SK-N-SH (cell line): ENCODE results near the gene SPEG. TPM values are rescaled to one million over a fixed set of nuclear protein-coding genes. Genes with fewer than 3 reads are reported as not detected.

Experiments used
- CTCF ChIA-PET: fragments of 300-600, 350-600 bp; formaldehyde crosslinking; extraction: SDS; loops from one replicate; lab custom pipeline; 2021; lab: Yijun Ruan, JAX
- POLR2A ChIA-PET: fragments of 350-600 bp; sonication (Branson Sonifier 250); formaldehyde crosslinking; extraction: SDS; loops from one replicate; lab custom pipeline; 2020; ENCODE audit warnings: antibody characterized with exemption, inconsistent platforms; lab: Yijun Ruan, JAX
- DNase-seq: peaks from one replicate; pipeline ENCODE4 v3.0.0; 2012
- H2AFZ ChIP-seq: fragments of 200-600 bp; sonication (generic); 2 replicates; pipeline ENCODE4 v1.8.1; 2016; ENCODE audit warnings: antibody characterized with exemption, mild to moderate bottlenecking, low read depth
- H3F3A ChIP-seq: fragments of 200-600 bp; sonication (generic); replicated peaks from 2 replicates; pipeline ENCODE3; 2016; ENCODE audit warnings: antibody characterized with exemption, mild to moderate bottlenecking; ENCODE audit not compliant: insufficient read depth
- H3K27ac ChIP-seq, 2 experiments: fragments of 200-500 bp in 1 of 2; fragments of 200-600 bp in 1 of 2; sonication (Bioruptor generic) in 1 of 2; sonication (generic), shearing (Covaris generic) in 1 of 2; 2 replicates each; pipeline versions ENCODE4 v1.5.1 to v1.6.1; 2014 to 2016; ENCODE audit warnings: low read depth in 2 of 2, inconsistent platforms in 1 of 2, low read length in 1 of 2, mild to moderate bottlenecking in 1 of 2, mixed read lengths in 1 of 2
- H3K27me3 ChIP-seq: fragments of 200-600 bp; sonication (generic), shearing (Covaris generic); 2 replicates; pipeline ENCODE4 v1.6.1; 2016; ENCODE audit warnings: mixed run types; ENCODE audit not compliant: insufficient read depth
- H3K36me3 ChIP-seq, 2 experiments: fragments of 200-500 bp in 1 of 2; fragments of 200-600 bp in 1 of 2; sonication (Bioruptor generic) in 1 of 2; sonication (generic) in 1 of 2; replicated peaks in 1 of 2; 2 replicates each; pipeline versions ENCODE3 to v1.5.1; 2014 to 2016; ENCODE audit warnings: low read length in 1 of 2, mild to moderate bottlenecking in 1 of 2; ENCODE audit not compliant: insufficient read depth in 2 of 2, control insufficient read depth in 1 of 2
- H3K4me1 ChIP-seq, 2 experiments: fragments of 200-500 bp in 1 of 2; fragments of 200-600 bp in 1 of 2; sonication (Bioruptor generic) in 1 of 2; sonication (generic), shearing (Covaris generic) in 1 of 2; 2 replicates each; pipeline versions ENCODE4 v1.5.1 to v1.6.1; 2014 to 2016; ENCODE audit warnings: low read depth in 1 of 2, low read length in 1 of 2, mixed run types in 1 of 2; ENCODE audit not compliant: insufficient read depth in 2 of 2, control insufficient read depth in 1 of 2
- H3K4me2 ChIP-seq: fragments of 200-600 bp; sonication (generic), shearing (Covaris generic); 2 replicates; pipeline ENCODE4 v1.6.1; 2017; ENCODE audit warnings: mixed run types
- H3K4me3 ChIP-seq, 2 experiments: fragments of 200-500 bp in 1 of 2; fragments of 200-600 bp in 1 of 2; sonication (Bioruptor generic) in 1 of 2; sonication (generic), shearing (Covaris generic) in 1 of 2; 2 replicates each; pipeline versions ENCODE4 v1.5.1 to v1.8.1; 2014 to 2016; ENCODE audit warnings: low read depth in 2 of 2, inconsistent platforms in 1 of 2, low read length in 1 of 2, mild to moderate bottlenecking in 1 of 2, mixed read lengths in 1 of 2, moderate library complexity in 1 of 2
- H3K79me2 ChIP-seq: fragments of 200-600 bp; sonication (generic); 2 replicates; pipeline ENCODE4 v1.8.1; 2017; ENCODE audit warnings: mild to moderate bottlenecking; ENCODE audit not compliant: insufficient read depth
- H3K9ac ChIP-seq: fragments of 200-600 bp; sonication (generic); 2 replicates; pipeline ENCODE4 v1.6.1; 2017; ENCODE audit warnings: mixed run types
- H3K9me2 ChIP-seq: fragments of 200-600 bp; sonication (generic); 2 replicates; pipeline ENCODE4 v1.6.1; 2017; ENCODE audit warnings: mixed run types
- H3K9me3 ChIP-seq: fragments of 200-600 bp; sonication (generic); 2 replicates; pipeline ENCODE4 v1.6.1; 2017; ENCODE audit warnings: mixed run types, mild to moderate bottlenecking, moderate library complexity
- H4K20me1 ChIP-seq: fragments of 200-600 bp; sonication (generic); 2 replicates; pipeline ENCODE4 v1.6.1; 2017; ENCODE audit warnings: mild to moderate bottlenecking, mixed run types; ENCODE audit not compliant: insufficient read depth
- ELF1 ChIP-seq: IDR thresholded peaks from 2 replicates; pipeline ENCODE4 v1.4.0; 2012
- EZH2phosphoT487 ChIP-seq: fragments of 200-600 bp; sonication (generic); IDR thresholded peaks from 2 replicates; pipeline ENCODE4 v1.6.1; 2017; ENCODE audit warnings: low read depth, mixed run types, mild to moderate bottlenecking, antibody characterized with exemption, moderate library complexity, borderline replicate concordance
- JUND ChIP-seq: IDR thresholded peaks from 2 replicates; pipeline ENCODE4 v1.4.0; 2012
- MXI1 ChIP-seq: IDR thresholded peaks from 2 replicates; pipeline ENCODE4 v1.6.1; 2012; ENCODE audit warnings: mild to moderate bottlenecking, low read depth, low read length, improper control_type of control experiment
- POLR2AphosphoS5 ChIP-seq: IDR thresholded peaks from 2 replicates; pipeline ENCODE4 v1.6.1; 2012; ENCODE audit warnings: low read depth, low read length
- RAD21 ChIP-seq: IDR thresholded peaks from 2 replicates; pipeline ENCODE4 v1.6.1; 2012; ENCODE audit warnings: mild to moderate bottlenecking, low read length
- REST ChIP-seq: IDR thresholded peaks from 2 replicates; pipeline ENCODE4 v1.6.1; 2012; ENCODE audit warnings: mild to moderate bottlenecking, low read depth, low read length, moderate library complexity
- RFX5 ChIP-seq: IDR thresholded peaks from 2 replicates; pipeline ENCODE4 v1.6.1; 2012; ENCODE audit warnings: mild to moderate bottlenecking, improper control_type of control experiment, low read length
- RXRA ChIP-seq: IDR thresholded peaks from 2 replicates; pipeline ENCODE4 v1.4.0; 2012; ENCODE audit warnings: low read depth, mild to moderate bottlenecking, borderline replicate concordance
- SIN3A ChIP-seq: IDR thresholded peaks from 2 replicates; pipeline ENCODE4 v1.6.1; 2012; ENCODE audit warnings: low read depth, mild to moderate bottlenecking, low read length, moderate library complexity, borderline replicate concordance
- SMC3 ChIP-seq: IDR thresholded peaks from 2 replicates; pipeline ENCODE4 v1.6.1; 2012; ENCODE audit warnings: low read depth, low read length, improper control_type of control experiment
- TAF1 ChIP-seq: IDR thresholded peaks from 2 replicates; pipeline ENCODE4 v1.6.1; 2012; ENCODE audit warnings: low read depth, mild to moderate bottlenecking, low read length, moderate library complexity, borderline replicate concordance
- TCF12 ChIP-seq: IDR thresholded peaks from 2 replicates; pipeline ENCODE4 v1.4.0; 2012
- TEAD4 ChIP-seq: IDR thresholded peaks from 2 replicates; pipeline ENCODE4 v1.4.0; 2012; ENCODE audit warnings: mild to moderate bottlenecking, borderline replicate concordance; ENCODE audit not compliant: insufficient read depth
- WGBS: methylation state at CpG from one replicate; pipeline ENCODE4 v1.1.6; 2017; ENCODE audit warnings: low lambda C conversion rate; 5-methylcytosine and 5-hydroxymethylcytosine counted together
- polyA plus RNA-seq, 3 experiments: library from polyadenylated mRNA; depleted of rRNA; stranded (reverse); fragments of >200 nt; gene quantifications; 2 replicates each; pipeline ENCODE4 v1.2.3, GENCODE V29; 2012
- TF ChIP-seq, protein P1 (sequence below): IDR thresholded peaks from 2 replicates; pipeline ENCODE4; 2012

The SPEG gene
- polyA plus RNA-seq, 1 of the 3 experiments (the other 2 are of a cell fraction) = 107 TPM

- Histone ChIP-seq H4K20me1 (no peaks in the 10 kb centered on the region), H3K36me3 (peaks cover 6 to 10% of the 10 kb centered on the region in 2 experiments)
- CTCF ChIA-PET = interaction anchor here (0.6 to 62.1 kb wide), 22 partner anchors 1 to 195 kb away, joined by 3 to 2824 read pairs (median 4); partner anchors contain the start of genes ASIC4, CHPF, GMPPA and TMEM198
- TF ChIP-seq POLR2AphosphoS5 = no peak
- TF ChIP-seq TEAD4 = no peak
- no peak for TF ChIP-seq TCF12
- no peak for TF ChIP-seq ELF1
- no peak for TF ChIP-seq RXRA
- no peak for TF ChIP-seq TAF1
- no peak for TF ChIP-seq SIN3A
- TF ChIP-seq REST = no peak
- TF ChIP-seq MXI1 = no peak
- no peak for TF ChIP-seq RAD21
- no peak for TF ChIP-seq SMC3
- TF ChIP-seq, protein P1, sequence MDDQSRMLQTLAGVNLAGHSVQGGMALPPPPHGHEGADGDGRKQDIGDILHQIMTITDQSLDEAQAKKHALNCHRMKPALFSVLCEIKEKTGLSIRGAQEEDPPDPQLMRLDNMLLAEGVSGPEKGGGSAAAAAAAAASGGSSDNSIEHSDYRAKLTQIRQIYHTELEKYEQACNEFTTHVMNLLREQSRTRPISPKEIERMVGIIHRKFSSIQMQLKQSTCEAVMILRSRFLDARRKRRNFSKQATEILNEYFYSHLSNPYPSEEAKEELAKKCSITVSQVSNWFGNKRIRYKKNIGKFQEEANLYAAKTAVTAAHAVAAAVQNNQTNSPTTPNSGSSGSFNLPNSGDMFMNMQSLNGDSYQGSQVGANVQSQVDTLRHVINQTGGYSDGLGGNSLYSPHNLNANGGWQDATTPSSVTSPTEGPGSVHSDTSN = no peak
- TF ChIP-seq EZH2phosphoT487 = no peak
- TF ChIP-seq JUND = no peak
- no peak for TF ChIP-seq RFX5
- TF ChIP-seq, all 33 proteins: peak for 0
- no peak overlapping the region for H2AFZ ChIP-seq
- H3K27ac ChIP-seq = peak overlapping the region in 1 of 2 experiments; percentile 22; a peak in 1 of 4 replicates
- peaks cover 11 to 48% of the 10 kb centered on the region in 2 experiments for H3K4me1 ChIP-seq
- H3K79me2 ChIP-seq = peaks cover 13% of the 10 kb centered on the region
- no peak overlapping the region for H3K4me3 ChIP-seq
- POLR2A ChIA-PET = interaction anchor here (1.1 to 3.7 kb wide), 5 partner anchors 13 to 35 kb away, joined by 4 to 26 read pairs (median 10); partner anchors contain the start of gene ASIC4
- H3F3A ChIP-seq = no peaks in the 10 kb centered on the region
- no peak overlapping the region for H3K9ac ChIP-seq
- WGBS = 71% methylated on average over 8 of the region's 10 CpGs
- H3K9me2 ChIP-seq = no peaks in the 10 kb centered on the region
- H3K4me2 ChIP-seq = no peak overlapping the region
- no peaks in the 10 kb centered on the region for H3K9me3 ChIP-seq
- no peaks in the 10 kb centered on the region for H3K27me3 ChIP-seq
- no peak for DNase-seq
Measured at GRCh38 chr2:219494952-219495530, 60.4 kb downstream of the SPEG start.
